Measurements from ENCODE around the gene LMNA. TPM values are rescaled to one million over a fixed set of nuclear protein-coding genes. Genes with fewer than 3 reads are reported as not detected.
"Not testable (repeated sequence)": the region's sequence is repeated elsewhere in the genome, so short reads cannot be mapped to it uniquely, and the experiment has no call there.

Gene LMNA
- total RNA-seq, 2 experiments from 2014 or later = 184 to 218 TPM

GRCh38 chr1:156114919-156115513 is 505 bp downstream of the LMNA start:
- intact Hi-C loops (cut with DNase I, micrococcal nuclease) = loop anchor here (1.0 to 2.0 kb wide), 7 partner anchors 8 to 390 kb away; partner anchors contain the start of gene UBQLN4 (in 1 of the 2)
- peaks cover 28% of the 10 kb centered on the region for H3K4me1 Mint-ChIP-seq

GRCh38 chr1:156115514-156116374 is 1.2 kb downstream of the LMNA start:
- Mint-ChIP-seq H3K9me3 (ENCODE audit: low read depth) (no peaks in the 10 kb centered on the region), H3K27ac (peak overlapping the region; percentile 83), H3K4me1 (peaks cover 35% of the 10 kb centered on the region), H3K36me3 (ENCODE audit: low read depth) (peaks cover 21% of the 10 kb centered on the region), H3K4me3 (peak overlapping the region; percentile 93), H3K27me3 (peaks cover 19% of the 10 kb centered on the region)
- intact Hi-C loops (cut with DNase I, micrococcal nuclease) = loop anchor here (1.0 to 2.0 kb wide), 3 partner anchors 8 to 63 kb away; partner anchors contain the start of gene UBQLN4 (in 1 of the 2)
- ATAC-seq (no peak), DNase-seq (no peak)
- CTCF ChIA-PET = interaction anchor here (0.8 to 29.1 kb wide), 4 partner anchors 13 to 49 kb away, joined by 3 to 929 read pairs (median 26); partner anchors contain the start of gene MEX3A
- POLR2A ChIA-PET = interaction anchor here (1.0 to 5.1 kb wide), 7 partner anchors 8 to 18 kb away, joined by 3 to 25 read pairs (median 7); no protein-coding TSS in a partner anchor

More at GRCh38 chr1:156114919-156115513, 505 bp downstream of the LMNA start:
- H3K27me3 Mint-ChIP-seq = peaks cover 19% of the 10 kb centered on the region
- H3K27ac Mint-ChIP-seq = peak overlapping the region; percentile 83
- H3K9me3 Mint-ChIP-seq (ENCODE audit: low read depth) = no peaks in the 10 kb centered on the region
- H3K4me3 Mint-ChIP-seq = peak overlapping the region; percentile 93
- ATAC-seq (no peak), DNase-seq (peak; percentile 50)
- ChIA-PET POLR2A (interaction anchor here (1.0 to 5.1 kb wide), 6 partner anchors 8 to 18 kb away, joined by 3 to 25 read pairs (median 8); no protein-coding TSS in a partner anchor), CTCF (interaction anchor here (0.5 to 29.1 kb wide), 5 partner anchors 13 to 109 kb away, joined by 3 to 929 read pairs (median 4); partner anchors contain the start of gene MEX3A)
- peaks cover 16% of the 10 kb centered on the region for H3K36me3 Mint-ChIP-seq (ENCODE audit: low read depth)

GRCh38 chr1:156116731-156117130 is 2.2 kb downstream of the LMNA start:
- H3K27ac Mint-ChIP-seq; intact Hi-C loops (cut with DNase I, micrococcal nuclease); ATAC-seq; H3K9me3 Mint-ChIP-seq (ENCODE audit: low read depth); DNase-seq: not testable (repeated sequence)
- Mint-ChIP-seq H3K4me1 (peaks cover 35% of the 10 kb centered on the region), H3K36me3 (ENCODE audit: low read depth) (peaks cover 21% of the 10 kb centered on the region), H3K4me3 (peak overlapping the region; percentile 93), H3K27me3 (peaks cover 19% of the 10 kb centered on the region)
- ChIA-PET POLR2A (interaction anchor here (0.7 to 2.1 kb wide), 2 partner anchors 10 to 64 kb away, joined by 3 to 4 read pairs; no protein-coding TSS in a partner anchor), CTCF (interaction anchor here (1.5 to 29.1 kb wide), 3 partner anchors 12 to 29 kb away, joined by 3 to 929 read pairs (median 49); partner anchors contain the start of gene MEX3A)

- POLR2A ChIA-PET = interaction anchor here (0.6 to 2.1 kb wide), 4 partner anchors 10 to 66 kb away, joined by 3 to 7 read pairs (median 4); no protein-coding TSS in a partner anchor
- intact Hi-C loops (cut with DNase I, micrococcal nuclease) = no loop called here
- Mint-ChIP-seq H3K36me3 (ENCODE audit: low read depth) (peaks cover 21% of the 10 kb centered on the region), H3K27ac (no peak overlapping the region), H3K4me3 (peak overlapping the region; percentile 93), H3K4me1 (peaks cover 38% of the 10 kb centered on the region), H3K27me3 (peaks cover 17% of the 10 kb centered on the region), H3K9me3 (ENCODE audit: low read depth) (no peaks in the 10 kb centered on the region)
- CTCF ChIA-PET = interaction anchor here (0.6 to 29.1 kb wide), 4 partner anchors 11 to 128 kb away, joined by 3 to 929 read pairs (median 26); partner anchors contain the start of gene MEX3A
- DNase-seq (no peak), ATAC-seq (no peak)
Measured at GRCh38 chr1:156117414-156118176, 3.1 kb downstream of the LMNA start.

GRCh38 chr1:156118177-156118868 is 3.8 kb downstream of the LMNA start:
- Mint-ChIP-seq H3K4me3 (peak overlapping the region; percentile 55), H3K36me3 (ENCODE audit: low read depth) (peaks cover 21% of the 10 kb centered on the region)
- POLR2A ChIA-PET = interaction anchor here (0.6 to 1.6 kb wide), 4 partner anchors 9 to 36 kb away, joined by 3 to 10 read pairs (median 7); no protein-coding TSS in a partner anchor

GRCh38 chr1:156119503-156120209 is 5.1 kb downstream of the LMNA start:
- H3K9me3 Mint-ChIP-seq (ENCODE audit: low read depth) = no peaks in the 10 kb centered on the region
- POLR2A ChIA-PET = interaction anchor here (1.2 to 1.6 kb wide), 2 partner anchors 7 to 23 kb away, joined by 8 to 10 read pairs; no protein-coding TSS in a partner anchor
- CTCF ChIA-PET = interaction anchor here (0.5 to 29.1 kb wide), 4 partner anchors 24 to 1486 kb away, joined by 3 to 929 read pairs (median 3); partner anchors contain the start of gene MEX3A
- no peak overlapping the region for H3K27ac Mint-ChIP-seq
- H3K4me3 Mint-ChIP-seq = peak overlapping the region; percentile 43
- peak; percentile 40 for DNase-seq
- peaks cover 21% of the 10 kb centered on the region for H3K36me3 Mint-ChIP-seq (ENCODE audit: low read depth)
- intact Hi-C loops (cut with DNase I, micrococcal nuclease) = no loop called here
- H3K27me3 Mint-ChIP-seq = peaks cover 12% of the 10 kb centered on the region
- ATAC-seq = peak; percentile 11
- H3K4me1 Mint-ChIP-seq = peaks cover 44% of the 10 kb centered on the region

More at GRCh38 chr1:156118177-156118868, 3.8 kb downstream of the LMNA start:
- CTCF ChIA-PET = interaction anchor here (0.6 to 29.1 kb wide), 7 partner anchors 10 to 411 kb away, joined by 3 to 929 read pairs (median 3); partner anchors contain the start of gene MEX3A
- no peak overlapping the region for H3K27ac Mint-ChIP-seq
- DNase-seq = no peak
- no peaks in the 10 kb centered on the region for H3K9me3 Mint-ChIP-seq (ENCODE audit: low read depth)
- ATAC-seq = no peak
- intact Hi-C loops (cut with DNase I, micrococcal nuclease) = no loop called here
- H3K27me3 Mint-ChIP-seq = peaks cover 15% of the 10 kb centered on the region
- peaks cover 41% of the 10 kb centered on the region for H3K4me1 Mint-ChIP-seq

- intact Hi-C loops (cut with DNase I, micrococcal nuclease) = no loop called here
- DNase-seq = no peak
- ChIA-PET CTCF (interaction anchor here (0.6 to 29.1 kb wide), 4 partner anchors 9 to 104 kb away, joined by 3 to 929 read pairs (median 5); partner anchors contain the start of gene MEX3A), POLR2A (no interaction called here)
- H3K9me3 Mint-ChIP-seq (ENCODE audit: low read depth) = no peaks in the 10 kb centered on the region
- no peak for ATAC-seq
- peaks cover 21% of the 10 kb centered on the region for H3K36me3 Mint-ChIP-seq (ENCODE audit: low read depth)
- H3K27me3 Mint-ChIP-seq = peaks cover 10% of the 10 kb centered on the region
- peaks cover 51% of the 10 kb centered on the region for H3K4me1 Mint-ChIP-seq
- no peak overlapping the region for H3K27ac Mint-ChIP-seq
- peak overlapping the region; percentile 43 for H3K4me3 Mint-ChIP-seq
Measured at GRCh38 chr1:156120318-156120717, 5.8 kb downstream of the LMNA start.

GRCh38 chr1:156121005-156121404 is 6.5 kb downstream of the LMNA start:
- H3K36me3 Mint-ChIP-seq (ENCODE audit: low read depth) = peaks cover 21% of the 10 kb centered on the region
- ChIA-PET POLR2A (interaction anchor here (0.6 kb wide), 1 partner anchor 819 kb away, joined by 4 read pairs; no protein-coding TSS in a partner anchor), CTCF (interaction anchor here (1.1 to 29.1 kb wide), 3 partner anchors 10 to 104 kb away, joined by 5 to 929 read pairs (median 5); partner anchors contain the start of gene MEX3A)
- ATAC-seq; H3K9me3 Mint-ChIP-seq (ENCODE audit: low read depth); intact Hi-C loops (cut with DNase I, micrococcal nuclease); H3K27ac Mint-ChIP-seq; H3K27me3 Mint-ChIP-seq; DNase-seq; H3K4me3 Mint-ChIP-seq: not testable (repeated sequence)
- H3K4me1 Mint-ChIP-seq = peaks cover 55% of the 10 kb centered on the region

GRCh38 chr1:156121457-156121856 is 6.9 kb downstream of the LMNA start:
- ATAC-seq (no peak), DNase-seq (no peak)
- CTCF ChIA-PET = interaction anchor here (1.8 to 29.1 kb wide), 2 partner anchors 26 to 103 kb away, joined by 5 to 929 read pairs; partner anchors contain the start of gene MEX3A
- POLR2A ChIA-PET = interaction anchor here (0.6 kb wide), 2 partner anchors 26 to 820 kb away, joined by 4 to 5 read pairs; no protein-coding TSS in a partner anchor
- intact Hi-C loops (cut with DNase I, micrococcal nuclease) = no loop called here
- Mint-ChIP-seq H3K36me3 (ENCODE audit: low read depth) (peaks cover 16% of the 10 kb centered on the region), H3K4me1 (peaks cover 56% of the 10 kb centered on the region), H3K27me3 (peaks cover 5% of the 10 kb centered on the region), H3K4me3 (no peak overlapping the region), H3K9me3 (ENCODE audit: low read depth) (no peaks in the 10 kb centered on the region), H3K27ac (no peak overlapping the region)
